MM.1S (cell line): ENCODE data around the gene PTGFR.

Source experiments
- CTCF ChIP-seq: fragments of 300-600 bp; sonication (generic); IDR thresholded peaks from 2 replicates; pipeline ENCODE4 v1.5.1; 2016; ENCODE audit warnings: antibody characterized with exemption, low read length, mixed read lengths
- EZH2 ChIP-seq: fragments of 300-600 bp; sonication (generic); optimal IDR thresholded peaks from 2 replicates; pipeline ENCODE3; 2017; ENCODE audit warnings: low read depth, mild to moderate bottlenecking, antibody characterized with exemption, low read length, mixed read lengths

GRCh38 chr1:78535286-78535685 is 44.5 kb downstream of the PTGFR start:
- TF ChIP-seq EZH2: no peak
- TF ChIP-seq CTCF: no peak
